Left lung (tissue), 14 donors: ENCODE data around the gene WIPI1. TPM values are rescaled to one million over a fixed set of nuclear protein-coding genes. Genes with fewer than 3 reads are reported as not detected.

Experiments
- ATAC-seq: fragments of 200-7000 bp; cut with Tn5 transposase; one replicate; pipeline ENCODE4 v1.9.1; 2020; ENCODE audit warnings: moderate library complexity
- DNase-seq, 4 donors: peaks; one replicate each; pipeline ENCODE4 v3.0.0-alpha.2; 2013 to 2020
- H3K27ac ChIP-seq, 2 donors: fragments of 200-600 bp; sonication (generic) in 1 of 2; one replicate each; pipeline versions ENCODE4 v1.5.0 to v1.8.0; 2020 to 2021
- H3K27me3 ChIP-seq, 2 donors: fragments of 200-600 bp; sonication (generic) in 1 of 2; one replicate each; pipeline versions ENCODE4 v1.5.0 to v1.8.0; 2020 to 2021
- H3K36me3 ChIP-seq, 2 donors: fragments of 200-600 bp; sonication (generic) in 1 of 2; one replicate each; pipeline versions ENCODE4 v1.5.0 to v1.8.0; 2020 to 2021
- H3K4me1 ChIP-seq, 2 donors: fragments of 200-600 bp; one replicate each; pipeline ENCODE4 v1.8.0; 2021
- H3K4me3 ChIP-seq, 2 donors: fragments of 200-600 bp; sonication (generic) in 1 of 2; one replicate each; pipeline versions ENCODE4 v1.5.0 to v1.8.0; 2020 to 2021; ENCODE audit warnings: mild to moderate bottlenecking in 1 of 2
- H3K9me3 ChIP-seq, 2 donors: fragments of 200-600 bp; sonication (generic) in 1 of 2; one replicate each; pipeline versions ENCODE4 v1.5.0 to v1.8.0; 2020 to 2021
- intact Hi-C, 2 donors: fragments of 100-400 bp; cut with DNase I; formaldehyde crosslinking; loops; one replicate each; pipeline versions ENCODE4 v1.11.2 to v1.14.2; 2022
- long read RNA-seq, 12 donors: library from polyadenylated mRNA in 2 of 12; unstranded in 2 of 12; transcript quantifications; one replicate each; pipeline ENCODE4 v2.0.0 and lab custom pipeline, GENCODE V29; 2019 to 2026
- polyA plus RNA-seq, 6 donors: library from polyadenylated mRNA; unstranded; fragments of 120-200 nt; gene quantifications; one replicate each; pipeline ENCODE4 v1.2.1, GENCODE V29; 2013; ENCODE audit not compliant: insufficient read length in 6 of 6
- total RNA-seq, 2 donors: library from RNA; stranded (reverse); fragmentation: NEBNext Ultra II Directional; extraction: Animal tissue kit (Norgen Biotek cat#: 25700); gene quantifications; one replicate each; pipeline ENCODE4 v1.2.1, GENCODE V29; 2021
- TF ChIP-seq, protein P1 (sequence below), 2 donors: fragments of 200-600 bp; sonication (generic) in 1 of 2; IDR thresholded peaks; one replicate each; pipeline versions ENCODE4 v1.5.0 to v1.8.0; 2021; ENCODE audit warnings: antibody characterized with exemption in 2 of 2
- donor health status: DM: no; HTN: yes; CAD: no.
- donor health status: DM: no; HTN: no; CAD: no.

WIPI1 gene, protein sequence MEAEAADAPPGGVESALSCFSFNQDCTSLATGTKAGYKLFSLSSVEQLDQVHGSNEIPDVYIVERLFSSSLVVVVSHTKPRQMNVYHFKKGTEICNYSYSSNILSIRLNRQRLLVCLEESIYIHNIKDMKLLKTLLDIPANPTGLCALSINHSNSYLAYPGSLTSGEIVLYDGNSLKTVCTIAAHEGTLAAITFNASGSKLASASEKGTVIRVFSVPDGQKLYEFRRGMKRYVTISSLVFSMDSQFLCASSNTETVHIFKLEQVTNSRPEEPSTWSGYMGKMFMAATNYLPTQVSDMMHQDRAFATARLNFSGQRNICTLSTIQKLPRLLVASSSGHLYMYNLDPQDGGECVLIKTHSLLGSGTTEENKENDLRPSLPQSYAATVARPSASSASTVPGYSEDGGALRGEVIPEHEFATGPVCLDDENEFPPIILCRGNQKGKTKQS
- total RNA-seq (10 to 100 TPM; 52.5 to 57.1 TPM), polyA plus RNA-seq (10 to 100 TPM; 19.2 to 24.4 (median 20.8) TPM)
- long read RNA-seq, donor 1, partial matches to known transcripts: 0 of 1 reads
- long read RNA-seq, donor 1, other reads (novel, unspliced or antisense): 0 of 1 reads
- long read RNA-seq, donor 2, partial matches to known transcripts: 12 of 15 reads
- long read RNA-seq, donor 2, other reads (novel, unspliced or antisense): 0 of 15 reads
- long read RNA-seq, donor 3, partial matches to known transcripts: 0 of 2 reads
- long read RNA-seq, donor 3, other reads (novel, unspliced or antisense): 0 of 2 reads
- long read RNA-seq, donor 4, transcript WIPI1-201 (13 exons, 1,832 nt): major isoform, 11 of 24 reads
- long read RNA-seq, donor 4, partial matches to known transcripts: 8 of 24 reads
- long read RNA-seq, donor 4, other reads (novel, unspliced or antisense): 3 of 24 reads
- long read RNA-seq, donor 5, partial matches to known transcripts: 118 of 199 reads
- long read RNA-seq, donor 5, other reads (novel, unspliced or antisense): 80 of 199 reads
- long read RNA-seq, donor 6, partial matches to known transcripts: 80 of 93 reads
- long read RNA-seq, donor 6, other reads (novel, unspliced or antisense): 10 of 93 reads
- long read RNA-seq, donor 7, partial matches to known transcripts: 0 of 4 reads
- long read RNA-seq, donor 7, other reads (novel, unspliced or antisense): 0 of 4 reads
- long read RNA-seq, donor 8: 0 reads
- long read RNA-seq, donor 9: 0 reads
- long read RNA-seq, donor 10, transcript WIPI1-201 (13 exons, 1,832 nt): major isoform, 32 of 45 reads
- long read RNA-seq, donor 10, partial matches to known transcripts: 6 of 45 reads
- long read RNA-seq, donor 10, other reads (novel, unspliced or antisense): 6 of 45 reads
- long read RNA-seq, donor 11: 0 reads
- long read RNA-seq, donor 12, partial matches to known transcripts: 0 of 1 reads
- long read RNA-seq, donor 12, other reads (novel, unspliced or antisense): 0 of 1 reads

- H3K27ac ChIP-seq: peak within 1 kb of the TSS; percentile 86 to 91
- no peaks in the 10 kb centered on the region for H3K9me3 ChIP-seq
- H3K4me3 ChIP-seq: peak within 1 kb of the TSS; percentile 85 to 88
- DNase-seq (peak in 2 of 4 donors; percentile 48 to 73), ATAC-seq (no peak)
- no peaks in the 10 kb centered on the region for H3K27me3 ChIP-seq
- H3K4me1 ChIP-seq: peaks cover 9 to 64% of the 10 kb centered on the region in 2 donors
- H3K36me3 ChIP-seq: peaks cover 0 to 7% of the 10 kb centered on the region in 2 donors
- TF ChIP-seq, protein P1, sequence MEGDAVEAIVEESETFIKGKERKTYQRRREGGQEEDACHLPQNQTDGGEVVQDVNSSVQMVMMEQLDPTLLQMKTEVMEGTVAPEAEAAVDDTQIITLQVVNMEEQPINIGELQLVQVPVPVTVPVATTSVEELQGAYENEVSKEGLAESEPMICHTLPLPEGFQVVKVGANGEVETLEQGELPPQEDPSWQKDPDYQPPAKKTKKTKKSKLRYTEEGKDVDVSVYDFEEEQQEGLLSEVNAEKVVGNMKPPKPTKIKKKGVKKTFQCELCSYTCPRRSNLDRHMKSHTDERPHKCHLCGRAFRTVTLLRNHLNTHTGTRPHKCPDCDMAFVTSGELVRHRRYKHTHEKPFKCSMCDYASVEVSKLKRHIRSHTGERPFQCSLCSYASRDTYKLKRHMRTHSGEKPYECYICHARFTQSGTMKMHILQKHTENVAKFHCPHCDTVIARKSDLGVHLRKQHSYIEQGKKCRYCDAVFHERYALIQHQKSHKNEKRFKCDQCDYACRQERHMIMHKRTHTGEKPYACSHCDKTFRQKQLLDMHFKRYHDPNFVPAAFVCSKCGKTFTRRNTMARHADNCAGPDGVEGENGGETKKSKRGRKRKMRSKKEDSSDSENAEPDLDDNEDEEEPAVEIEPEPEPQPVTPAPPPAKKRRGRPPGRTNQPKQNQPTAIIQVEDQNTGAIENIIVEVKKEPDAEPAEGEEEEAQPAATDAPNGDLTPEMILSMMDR (IDR thresholded peaks at IDR 0.05): no peak
- intact Hi-C loops: loop anchor here in 1 of 2 donors (10.0 kb wide), 1 partner anchor 212 kb away; the partner anchor contains the start of gene AMZ2
Observed at GRCh38 chr17:68457168-68457538, at the start of gene WIPI1. TSS of gene WIPI1 (minus strand) at chr17:68457496. CDS start at chr17:68457421, 75 bp downstream.

DNA sequence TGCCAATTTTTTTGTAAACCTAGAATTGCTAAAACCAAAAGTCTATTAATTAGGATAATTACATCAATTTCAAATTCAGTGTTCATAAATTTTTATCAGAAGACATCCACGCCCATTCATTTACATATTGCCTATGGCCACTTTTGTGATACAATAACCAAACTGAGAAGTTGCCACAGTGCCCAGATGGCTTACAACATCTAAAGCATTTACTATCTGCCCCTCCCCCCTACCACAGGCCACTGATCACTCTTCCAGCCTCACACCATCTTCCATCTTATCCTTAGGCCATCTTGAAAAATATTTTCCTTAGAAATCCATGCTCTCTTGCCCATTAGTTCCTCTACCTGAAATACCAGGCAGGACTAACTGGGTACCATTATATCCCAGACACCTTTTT lies 48.7 kb upstream of the WIPI1 start:
- no peak for ATAC-seq
- H3K4me1 ChIP-seq: peaks cover 9 to 23% of the 10 kb centered on the region in 2 donors
- no peak overlapping the region for H3K27ac ChIP-seq
- no peak overlapping the region for H3K4me3 ChIP-seq
- TF ChIP-seq, protein P1 (IDR thresholded peaks at IDR 0.05): no peak
- no peaks in the 10 kb centered on the region for H3K36me3 ChIP-seq
- H3K27me3 ChIP-seq: no peaks in the 10 kb centered on the region
- no peaks in the 10 kb centered on the region for H3K9me3 ChIP-seq
- intact Hi-C loops: no loop called here
- no peak for DNase-seq

GRCh38 chr17:68501074-68501473 lies 43.8 kb upstream of the WIPI1 start:
- ATAC-seq (no peak), DNase-seq (no peak)
- H3K27me3 ChIP-seq: no peaks in the 10 kb centered on the region
- TF ChIP-seq, protein P1 (IDR thresholded peaks at IDR 0.05): no peak
- no peak overlapping the region for H3K27ac ChIP-seq
- H3K4me3 ChIP-seq: no peak overlapping the region
- H3K9me3 ChIP-seq: no peaks in the 10 kb centered on the region
- no peaks in the 10 kb centered on the region for H3K36me3 ChIP-seq
- H3K4me1 ChIP-seq: peaks cover 7 to 27% of the 10 kb centered on the region in 2 donors
- intact Hi-C loops: no loop called here

DNA sequence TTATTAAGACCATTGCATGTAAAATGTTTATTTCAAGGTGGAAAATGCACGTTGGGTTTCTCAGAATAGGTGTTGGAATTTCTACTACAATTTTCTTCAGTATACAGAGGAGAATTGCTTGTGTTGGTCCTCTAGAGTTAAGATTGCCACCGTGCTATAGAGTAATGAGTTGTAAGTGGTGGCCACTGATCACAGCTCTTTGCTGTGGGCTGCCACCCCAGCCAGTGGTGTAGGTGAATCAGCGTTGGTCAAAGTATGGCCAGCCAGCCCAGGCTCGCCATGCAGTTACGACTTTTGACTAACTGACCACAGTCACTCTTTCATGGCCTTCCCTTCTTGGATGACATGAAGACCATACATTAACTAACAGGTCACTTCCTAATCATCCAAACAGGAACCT lies 42.3 kb upstream of the WIPI1 start:
- Histone ChIP-seq H3K27me3 (no peaks in the 10 kb centered on the region), H3K36me3 (no peaks in the 10 kb centered on the region), H3K4me3 (no peak overlapping the region), H3K9me3 (no peaks in the 10 kb centered on the region), H3K27ac (peak overlapping the region in 1 of 2 donors; percentile 94), H3K4me1 (peaks cover 7 to 27% of the 10 kb centered on the region in 2 donors)
- ATAC-seq (no peak), DNase-seq (no peak)
- TF ChIP-seq, protein P1 (IDR thresholded peaks at IDR 0.05): no peak
- intact Hi-C loops: no loop called here
